Renal cortical epithelial cell (primary cell): ENCODE measurements around the gene JAML. TPM values are rescaled to one million over a fixed set of nuclear protein-coding genes. Genes with fewer than 3 reads are reported as not detected.
"Not testable (repeated sequence)": the region's sequence is repeated elsewhere in the genome, so short reads cannot be mapped to it uniquely, and the experiment has no call there.

ENCODE experiments used
- DNase-seq: peaks from one replicate; pipeline ENCODE4 v3.0.0-alpha.2; 2011; ENCODE audit warnings: low read depth
- total RNA-seq: library from RNA; depleted of rRNA; stranded (reverse); fragments of >200 nt; gene quantifications from 2 replicates; pipeline ENCODE4 v1.2.3, GENCODE V29; 2014

The JAML gene
- total RNA-seq, 1 donor from 2014 or later = not detected

DNA sequence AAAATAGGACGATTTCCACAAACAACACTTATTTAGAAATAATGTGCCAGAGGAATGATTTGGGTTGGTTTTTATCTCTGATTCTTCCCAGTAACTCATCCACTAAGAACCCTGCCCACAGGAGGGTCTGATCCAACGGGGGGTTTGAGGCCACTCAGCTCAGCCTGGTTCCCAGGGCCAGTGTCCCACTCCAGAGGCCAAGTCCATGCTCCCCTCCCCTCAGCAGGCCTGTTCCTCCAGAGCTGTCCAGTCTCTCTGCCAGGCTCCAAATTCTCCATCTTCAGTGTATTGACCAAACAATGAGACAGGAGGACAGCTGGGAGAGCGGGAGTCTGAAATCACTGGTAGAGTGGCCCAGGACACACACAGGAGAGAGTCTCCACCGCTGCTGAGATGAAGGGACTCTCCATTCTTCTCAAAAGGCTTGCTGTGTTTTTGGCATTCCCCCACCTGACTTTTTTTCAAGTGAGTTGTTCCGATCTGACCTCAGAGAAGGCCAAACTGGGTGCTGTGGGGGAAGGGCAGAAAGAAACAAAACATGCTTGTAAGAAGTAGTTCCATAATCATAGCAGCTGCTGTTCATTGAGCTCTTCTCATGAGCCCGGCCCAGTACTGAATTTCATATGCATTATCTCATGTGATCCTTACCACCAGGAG lies 30.8 kb downstream of the JAML start:
- no peak for DNase-seq

DNA sequence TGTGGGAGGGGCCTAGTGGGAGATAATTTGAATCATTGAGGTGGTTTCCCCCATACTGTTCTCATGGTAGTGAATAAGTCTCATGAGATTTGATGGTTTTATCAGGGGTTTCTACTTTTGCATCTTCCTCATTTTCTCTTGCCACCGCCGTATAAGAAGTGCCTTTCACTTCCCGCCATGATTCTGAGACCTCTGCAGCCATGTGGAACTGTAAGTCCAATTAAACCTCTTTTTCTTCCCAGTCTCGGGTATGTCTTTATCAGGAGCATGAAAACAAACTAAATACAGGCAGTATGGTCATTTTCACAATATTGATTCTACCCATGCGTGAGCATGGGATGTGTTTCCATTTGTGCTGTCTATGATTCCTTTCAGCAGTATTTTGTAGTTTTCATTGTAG lies 32.0 kb downstream of the JAML start:
- not testable (repeated sequence) for DNase-seq

DNA sequence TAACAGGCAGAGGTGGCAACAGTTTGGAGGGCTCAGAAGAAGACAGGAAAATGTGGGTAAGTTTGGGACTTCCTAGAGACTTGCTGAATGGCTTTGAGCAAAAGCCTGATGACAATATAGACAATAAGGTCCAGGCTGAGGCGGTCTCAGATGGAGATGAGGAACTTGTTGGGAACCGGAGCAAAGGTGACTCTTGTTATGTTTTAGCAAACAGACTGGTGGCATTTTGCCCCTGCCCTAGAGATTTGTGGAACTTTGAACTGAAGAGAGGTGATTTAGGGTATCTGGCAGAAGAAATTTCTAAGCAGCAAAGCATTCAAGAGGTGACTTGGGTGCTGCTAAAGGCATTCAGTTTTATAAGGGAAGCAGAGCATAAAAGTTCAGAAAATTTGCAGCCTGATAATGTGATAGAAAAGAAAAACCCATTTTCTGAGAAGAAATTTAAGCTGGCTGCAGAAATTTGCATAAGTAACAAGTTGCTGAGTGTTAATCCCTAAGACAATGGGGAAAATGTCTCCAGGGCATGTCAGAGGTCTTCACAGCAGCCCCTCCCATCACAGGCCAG lies 33.8 kb downstream of the JAML start:
- not testable (repeated sequence) for DNase-seq

DNA sequence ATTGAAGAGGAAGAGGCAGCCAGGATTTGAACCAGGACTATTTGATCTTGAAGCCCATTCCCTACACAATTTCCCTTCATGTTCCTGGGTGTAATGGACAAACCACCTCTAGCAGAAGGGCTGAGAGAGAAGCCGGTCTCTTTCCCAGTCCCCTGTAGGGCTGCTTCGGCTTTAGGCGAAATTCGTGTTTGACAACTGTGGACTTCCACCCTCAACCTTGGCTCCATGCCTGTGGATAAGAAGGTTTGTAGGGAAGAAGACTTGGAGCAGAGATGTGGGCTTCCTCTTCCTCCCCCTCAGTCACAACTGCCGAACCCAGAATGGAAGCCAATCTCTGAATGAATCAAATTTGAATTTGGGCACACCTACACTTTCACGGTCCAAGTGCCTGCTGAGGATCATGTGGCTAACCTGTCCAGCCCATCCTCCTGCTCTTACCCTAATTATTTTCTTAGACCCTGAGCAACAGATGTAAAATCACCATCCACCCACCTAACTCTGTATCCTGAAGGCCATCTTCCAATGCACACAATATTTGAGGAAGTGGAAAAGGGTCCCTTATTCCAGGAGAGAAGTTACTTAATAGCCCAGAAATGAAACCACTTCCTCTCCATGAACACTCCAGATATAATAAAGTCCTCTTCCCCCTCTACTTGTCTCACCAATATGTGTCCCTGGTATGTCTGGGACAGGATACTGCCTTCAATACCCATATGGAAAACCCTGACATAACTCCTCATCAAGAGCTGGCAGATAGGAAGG lies 38.3 kb downstream of the JAML start:
- no peak for DNase-seq

DNA sequence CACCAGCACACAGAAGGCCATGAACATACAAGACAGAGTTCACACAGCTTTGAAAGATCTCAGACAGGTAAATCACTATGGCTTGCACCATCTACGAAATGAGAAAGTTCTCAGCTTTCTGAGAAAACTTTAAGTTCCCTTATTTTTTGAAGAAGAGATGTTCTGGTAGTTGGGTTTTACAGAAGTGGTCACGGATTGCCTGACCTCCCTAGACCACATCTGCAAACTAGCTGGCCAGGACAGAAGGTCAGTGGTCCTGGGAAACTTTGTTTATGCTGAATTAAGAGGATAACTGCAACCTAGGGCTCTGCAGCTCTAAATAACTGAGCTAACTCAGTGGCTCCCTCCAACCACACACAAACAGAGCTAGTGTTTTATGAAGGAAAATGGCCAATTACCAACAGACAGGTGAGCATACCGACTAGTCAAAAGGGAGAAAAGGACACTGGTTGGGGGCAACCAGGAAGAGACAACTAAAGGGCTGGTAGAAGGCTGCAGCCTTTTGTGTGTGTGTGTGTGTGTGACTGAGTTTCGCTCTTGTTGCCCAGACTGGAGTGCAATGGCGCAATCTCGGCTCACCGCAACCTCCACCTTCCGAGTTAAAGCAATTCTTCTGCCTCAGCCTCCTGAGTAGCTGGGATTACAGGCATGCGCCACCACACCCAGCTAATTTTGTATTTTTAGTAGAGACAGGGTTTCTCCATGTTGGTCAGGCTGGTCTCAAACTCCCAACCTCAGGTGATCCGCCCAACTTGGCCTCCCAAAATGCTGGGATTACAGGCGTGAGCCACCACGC lies 39.8 kb downstream of the JAML start:
- DNase-seq = no peak

DNA sequence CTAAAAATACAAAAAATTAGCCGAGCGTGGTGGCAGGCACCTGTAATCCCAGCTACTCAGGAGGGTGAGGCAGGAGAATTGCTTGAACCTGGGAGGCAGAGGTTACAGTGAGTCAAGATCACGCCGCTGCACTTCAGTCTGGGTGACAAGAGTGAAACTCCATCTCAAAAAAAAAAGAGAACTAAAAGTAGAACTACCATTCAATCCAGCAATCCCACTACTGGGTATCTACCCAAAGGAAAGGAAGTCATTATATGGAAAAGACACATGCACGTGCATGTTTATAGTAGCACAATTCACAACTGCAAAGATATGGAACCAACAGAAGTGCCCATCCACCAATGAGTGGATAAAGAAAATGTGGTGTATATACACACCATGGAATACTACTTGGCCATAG lies 41.1 kb downstream of the JAML start:
- DNase-seq = not testable (repeated sequence)

DNA sequence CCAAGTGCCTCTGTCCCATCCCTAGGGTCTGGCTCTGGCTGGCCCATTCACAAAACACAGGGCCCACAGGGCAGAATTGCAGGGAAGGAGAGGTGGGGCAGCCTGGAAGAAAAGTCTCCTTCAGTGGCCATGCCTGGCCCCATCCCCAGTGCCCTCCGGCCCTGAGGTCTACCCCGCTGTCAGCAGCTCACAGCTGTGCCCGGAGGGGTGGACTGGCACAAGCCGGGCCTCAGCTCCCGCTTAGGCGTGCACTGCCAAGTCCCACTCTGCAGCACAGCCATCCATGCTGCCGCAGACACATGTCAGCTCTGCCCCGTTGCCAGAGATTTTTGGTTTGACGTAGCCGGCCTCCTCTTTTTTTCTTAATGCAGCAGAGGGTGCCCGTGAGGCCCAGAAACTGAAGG lies 44.5 kb downstream of the JAML start:
- peak; percentile 31 for DNase-seq

DNA sequence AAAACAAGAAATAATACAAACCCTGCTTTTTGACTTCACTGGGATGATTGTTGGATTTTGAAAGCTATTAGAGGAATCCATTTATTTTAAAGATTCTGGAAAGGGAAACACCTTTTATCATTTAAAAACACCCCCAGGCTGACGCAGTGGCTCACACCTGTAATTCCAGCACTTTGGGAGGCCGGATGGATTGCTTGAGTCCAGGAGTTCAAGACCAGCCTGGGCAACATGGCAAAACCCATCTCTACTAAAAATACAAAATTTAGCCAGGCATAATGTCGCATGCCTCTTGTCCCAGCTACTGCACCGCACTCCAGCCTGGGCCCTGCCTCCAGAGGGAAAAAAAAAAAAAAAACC lies 48.1 kb downstream of the JAML start:
- no peak for DNase-seq

DNA sequence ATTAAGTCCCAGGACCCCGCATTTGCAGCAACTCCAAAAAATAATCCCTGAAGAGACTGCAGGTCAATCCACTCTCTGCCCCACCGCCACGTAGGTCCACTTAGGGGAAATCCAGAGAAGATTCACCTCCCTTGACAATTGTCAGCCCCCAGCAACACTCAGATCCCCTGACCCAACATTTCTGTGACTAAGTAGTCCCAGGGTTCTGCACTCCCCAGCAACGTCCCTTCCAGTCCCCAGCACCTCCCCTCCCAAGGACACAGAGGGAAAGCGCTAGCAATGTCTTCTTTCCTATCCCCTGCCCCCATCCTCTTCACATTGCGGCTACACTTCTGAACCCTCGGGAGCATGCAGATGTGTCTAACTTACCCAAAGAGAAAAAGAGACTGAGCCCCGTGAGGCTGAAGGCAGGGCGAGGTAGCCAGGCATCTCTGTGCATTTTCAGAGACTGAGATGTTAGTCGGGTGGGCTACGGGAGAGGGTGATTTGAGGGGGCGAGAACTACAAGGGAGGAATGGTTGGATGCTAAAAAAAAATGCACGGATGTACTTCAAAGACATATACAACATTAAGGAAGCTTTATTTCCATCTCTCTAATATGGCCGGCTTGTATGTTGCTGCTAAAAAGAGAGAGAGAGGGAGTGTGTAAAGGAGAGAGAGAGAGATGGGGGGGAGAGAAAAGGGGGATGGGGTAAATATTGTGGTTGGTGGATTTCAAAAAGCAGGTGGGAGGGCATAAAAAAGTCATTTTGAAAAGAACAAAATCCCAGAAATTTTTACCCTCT lies 48.6 kb downstream of the JAML start, which contains the start of gene SCN2B:
Gene SCN2B, minus strand, starts transcription at position 647 of the 785 bp plus-strand sequence. Its CDS starts 208 bp downstream, at position 439.
- peak; percentile 2 for DNase-seq

DNA sequence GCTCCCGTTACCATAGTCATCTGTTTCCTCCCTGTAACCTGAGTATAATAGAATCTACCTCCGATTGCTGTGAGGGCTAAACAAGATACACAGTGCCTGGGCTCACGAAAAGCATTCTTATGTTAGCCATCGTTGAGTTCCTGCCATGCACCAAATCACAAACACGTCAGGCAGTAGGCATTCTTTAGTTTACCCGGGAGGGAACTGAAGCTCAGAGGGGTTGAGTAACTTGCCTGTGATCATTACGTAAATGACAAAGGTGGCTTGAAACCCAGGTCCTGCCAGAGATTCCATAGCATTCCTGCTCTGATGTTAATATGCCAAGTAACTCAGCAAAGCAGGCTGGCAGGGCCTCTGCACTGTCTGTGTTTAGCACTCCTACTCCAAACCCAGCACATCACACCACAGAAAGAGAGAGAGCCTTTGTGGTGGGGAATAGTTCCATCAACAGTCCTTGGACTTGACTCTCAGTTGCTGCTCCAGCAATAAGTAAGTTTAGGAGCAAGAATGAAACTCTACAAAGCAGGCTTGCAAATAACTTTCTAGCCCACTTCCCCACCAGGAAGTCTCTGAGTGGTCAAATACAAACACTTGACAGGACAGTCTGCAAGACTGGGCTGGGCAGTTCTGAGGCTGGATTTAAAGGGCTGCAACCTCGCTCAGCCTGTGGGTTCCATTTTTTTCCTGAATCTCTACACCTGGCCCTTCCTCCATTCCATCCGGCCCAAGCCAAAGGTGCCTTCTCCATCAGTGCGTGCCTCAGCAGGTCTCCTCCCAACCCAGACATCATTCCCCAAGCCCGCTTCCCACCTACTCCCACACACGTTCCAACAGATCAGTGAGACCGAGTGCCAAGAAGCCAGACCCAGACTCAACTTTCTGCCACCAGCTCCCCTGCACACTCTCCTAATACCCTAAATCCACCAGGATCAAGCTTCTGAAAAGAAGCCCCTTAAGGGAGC lies 49.5 kb downstream of the JAML start:
- DNase-seq = peak; percentile 92

DNA sequence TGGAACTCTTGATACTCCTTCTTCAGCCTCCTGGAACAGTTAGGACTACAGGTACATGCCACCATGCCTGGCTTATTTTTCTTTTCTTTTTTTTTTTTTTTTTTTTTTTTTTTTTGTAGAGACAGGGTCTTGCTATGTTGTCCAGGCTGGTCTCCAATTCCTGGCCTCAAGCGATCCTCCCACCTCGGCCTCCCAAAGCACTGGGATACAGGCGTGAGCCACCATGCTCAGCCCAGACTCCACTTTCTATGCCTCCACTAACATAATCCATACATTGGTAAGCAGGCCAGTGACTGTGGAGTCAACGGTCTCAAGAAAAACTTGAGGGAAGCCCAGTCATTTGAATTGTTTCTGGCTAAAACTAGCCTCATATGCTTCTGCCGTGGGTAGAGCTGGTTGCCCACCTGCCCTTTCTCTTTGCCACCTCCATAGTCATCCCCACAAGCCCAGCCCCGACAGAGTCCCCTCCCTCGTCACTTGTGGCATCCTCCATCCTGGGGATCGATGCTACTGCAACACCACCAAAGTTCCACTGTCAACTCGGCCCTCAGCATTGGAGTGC lies 50.7 kb downstream of the JAML start:
- DNase-seq = no peak

DNA sequence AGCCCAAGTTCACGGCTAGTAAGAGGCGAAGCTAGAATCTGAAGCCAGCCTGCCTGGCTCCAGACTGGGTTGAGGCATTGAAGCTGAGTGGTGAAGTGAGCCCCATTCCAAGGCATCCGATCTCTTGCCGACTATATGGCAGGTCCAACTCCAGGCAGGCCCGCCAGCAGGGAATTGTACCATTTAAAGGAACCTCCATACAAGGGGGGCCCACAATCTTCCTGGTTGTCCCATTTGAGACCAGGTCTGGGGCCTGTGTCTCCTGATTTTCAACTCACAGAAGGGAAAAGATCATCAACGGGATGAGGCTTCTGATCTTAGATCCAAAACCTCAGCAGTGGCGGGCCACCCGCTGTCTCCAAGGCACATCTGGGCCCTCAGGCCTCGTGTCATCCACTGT lies 52.5 kb downstream of the JAML start:
- DNase-seq = no peak

DNA sequence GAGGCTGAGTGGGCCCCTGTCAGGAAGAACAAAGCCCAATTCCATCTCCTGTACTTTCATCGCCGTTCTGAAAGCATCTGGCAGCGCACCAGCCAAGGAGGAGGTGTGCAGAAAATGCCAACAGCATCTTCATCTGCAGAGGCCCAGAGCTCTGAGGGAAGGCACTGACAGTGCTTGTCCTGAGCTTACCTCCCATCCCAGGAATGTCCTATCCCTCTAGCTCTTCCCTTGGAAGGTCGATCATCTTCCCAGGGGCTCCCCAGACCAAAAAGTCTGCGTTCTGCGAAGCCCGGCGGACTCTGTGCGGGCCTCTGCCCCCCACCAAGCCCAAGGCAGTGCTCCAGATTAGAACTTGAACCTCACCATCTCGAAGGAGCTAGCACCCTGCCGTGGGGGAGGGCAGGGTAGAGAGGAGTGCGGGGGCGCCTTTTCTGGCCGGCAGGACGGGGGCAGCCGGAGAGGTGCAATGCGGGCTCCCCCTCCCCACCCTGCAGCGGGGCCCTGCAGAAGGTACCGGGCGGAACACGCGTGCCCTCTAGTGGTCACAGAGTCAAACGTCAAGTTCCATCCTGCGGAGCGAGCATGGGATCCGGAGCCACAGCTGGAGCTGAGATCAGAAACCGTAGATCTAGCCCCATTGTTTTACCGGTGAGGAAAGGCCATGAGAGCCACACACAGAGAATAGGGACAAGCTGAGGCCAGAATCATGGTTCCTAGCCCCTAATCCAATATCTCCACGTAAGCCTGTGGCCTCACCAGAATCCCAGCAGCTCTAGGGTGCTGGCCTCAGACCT lies 53.3 kb downstream of the JAML start:
- peak; percentile 32 for DNase-seq

DNA sequence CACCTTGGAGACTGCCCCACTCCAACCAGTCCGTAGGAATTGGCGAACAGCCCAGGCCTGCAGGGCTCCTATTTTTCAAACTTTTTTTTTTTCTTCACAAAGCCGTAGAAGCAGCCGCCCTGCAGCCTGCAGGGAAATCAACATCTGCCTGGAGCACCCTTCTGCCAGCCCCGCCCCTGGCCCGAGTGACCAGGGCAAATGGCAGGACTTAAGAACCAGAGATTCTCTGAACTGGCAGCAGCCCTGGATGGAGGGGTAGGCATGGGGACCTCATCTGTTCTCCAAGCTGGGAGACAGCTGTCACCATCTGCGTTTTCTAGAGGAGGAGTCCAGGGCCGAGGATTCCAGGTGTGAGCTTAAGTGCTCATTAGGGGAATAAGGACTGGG lies 53.9 kb downstream of the JAML start:
- DNase-seq = no peak

DNA sequence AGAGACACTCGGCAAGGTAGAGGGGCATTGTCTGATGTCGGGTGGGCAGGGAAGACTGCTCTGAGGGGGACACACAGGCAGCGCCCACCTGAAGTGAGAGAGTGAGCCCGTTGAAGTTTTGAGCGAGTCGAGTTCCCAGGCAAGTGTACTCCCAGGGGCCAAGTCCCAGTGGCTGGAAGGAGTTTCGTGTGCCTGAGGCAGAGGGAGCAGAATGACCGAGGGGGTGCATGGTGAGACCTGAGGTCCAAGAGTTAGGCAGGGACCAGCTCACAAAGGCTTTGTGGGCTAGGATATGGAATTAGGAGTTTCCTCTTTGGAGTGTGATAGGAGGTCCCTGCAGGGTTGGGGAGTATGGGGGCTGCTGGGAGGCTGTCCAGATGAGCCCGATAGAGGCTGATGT lies 54.6 kb downstream of the JAML start:
- DNase-seq = no peak

DNA sequence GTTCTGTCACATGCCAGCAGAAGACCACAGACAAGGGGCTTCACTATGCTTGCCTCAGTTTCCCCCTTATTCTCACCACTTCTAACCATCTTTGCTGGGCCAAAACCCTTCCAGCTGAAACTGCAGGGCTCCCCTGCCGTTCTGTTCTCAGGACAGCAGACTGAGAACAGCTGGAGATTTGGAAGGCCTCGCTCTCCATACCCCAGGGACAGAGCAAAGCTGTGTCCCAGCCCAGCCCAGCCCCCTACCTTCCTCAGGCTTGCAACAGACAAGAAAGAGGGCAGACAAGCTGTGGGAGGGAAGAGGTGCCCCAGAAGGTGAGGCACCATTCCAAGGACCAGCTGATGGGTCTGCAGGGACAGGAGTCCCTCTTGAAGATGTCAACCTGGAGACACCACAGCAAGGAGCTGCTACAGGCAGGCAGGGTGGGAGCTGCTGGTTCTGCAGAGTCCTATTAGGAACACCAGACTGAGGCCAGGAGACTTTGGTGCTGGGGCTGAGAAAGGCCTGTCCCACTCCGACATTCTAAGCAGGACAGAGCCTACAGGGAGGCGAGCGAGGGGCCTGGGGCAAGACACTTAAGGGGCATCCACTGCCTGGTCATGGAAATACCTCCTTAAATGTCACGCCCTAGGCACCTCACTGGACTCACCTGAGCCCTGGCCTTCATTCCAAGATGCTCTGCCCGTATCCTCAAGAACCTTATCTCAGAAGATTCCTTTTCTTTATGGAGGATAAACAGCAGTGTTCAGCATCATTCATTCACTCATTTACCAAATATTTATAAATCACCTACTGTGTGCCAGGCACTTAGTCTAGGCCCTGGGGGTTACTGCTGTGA lies 55.3 kb downstream of the JAML start:
- DNase-seq = no peak

DNA sequence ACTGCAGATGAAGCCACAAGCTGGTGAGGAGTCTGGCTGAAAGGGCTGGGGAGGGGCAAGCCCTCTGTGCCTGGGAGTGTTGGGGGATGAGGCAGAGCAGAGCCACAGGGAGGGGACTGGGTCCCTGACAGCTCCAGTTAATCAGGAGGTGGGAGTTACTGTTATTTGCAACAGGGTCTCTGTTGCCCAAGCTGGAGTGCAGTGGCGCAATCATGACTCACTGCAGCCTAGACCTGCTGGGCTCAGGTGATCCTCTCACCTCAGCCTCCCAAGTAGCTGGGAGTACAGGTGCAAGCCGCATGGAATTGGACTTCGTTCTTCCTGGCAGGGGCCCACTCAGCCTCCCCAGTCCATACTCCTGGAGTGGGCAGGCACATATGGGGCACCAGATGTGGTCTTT lies 56.1 kb downstream of the JAML start:
- no peak for DNase-seq

DNA sequence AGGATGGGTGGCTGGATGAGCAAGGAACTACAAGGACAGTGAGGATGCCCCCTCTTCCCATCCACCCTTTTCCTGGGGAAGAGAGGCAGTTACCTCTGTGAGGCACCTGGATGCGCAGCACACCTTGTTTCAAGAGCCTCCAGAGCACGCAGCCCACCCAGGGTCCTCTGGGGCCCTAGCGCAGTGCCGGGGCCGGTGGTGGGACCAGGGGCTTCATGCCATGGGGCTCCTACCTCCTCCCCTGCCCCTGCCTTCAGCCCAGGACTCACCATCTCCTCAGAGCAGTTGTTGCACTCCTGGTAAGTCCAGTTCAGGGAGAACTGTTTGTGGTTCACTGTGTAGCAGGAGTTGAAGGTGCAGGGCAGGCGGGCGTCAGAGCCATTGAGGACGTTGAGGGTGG lies 56.5 kb downstream of the JAML start:
- DNase-seq = no peak
